Measurements from ENCODE around the gene POU2F1. TPM values are rescaled to one million over a fixed set of nuclear protein-coding genes. Genes with fewer than 3 reads are reported as not detected.

Gene POU2F1
- total RNA-seq, 1 donor from 2014 or later = 11.3 TPM

DNA sequence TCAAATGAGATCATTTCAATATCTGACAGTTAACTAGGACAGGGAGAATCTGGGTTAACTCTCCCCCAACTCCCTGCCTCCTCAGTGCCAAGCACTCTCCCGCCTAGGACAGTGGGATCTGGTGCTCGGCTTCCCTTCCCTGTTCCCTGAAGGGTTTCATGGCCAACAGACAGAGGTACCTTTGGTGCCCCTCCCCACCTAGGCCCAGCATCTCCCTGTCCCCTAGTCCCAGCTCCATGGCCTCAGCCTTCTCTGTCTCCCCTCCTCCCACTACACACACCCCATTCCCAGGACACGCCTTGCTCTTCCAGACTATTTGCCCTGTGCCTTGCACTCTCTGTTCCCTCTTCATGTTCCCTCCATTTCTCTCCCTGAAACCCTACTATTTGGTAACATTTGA lies 220.5 kb downstream of the POU2F1 start:
- no peak for DNase-seq (ENCODE audit: low spot score)

DNA sequence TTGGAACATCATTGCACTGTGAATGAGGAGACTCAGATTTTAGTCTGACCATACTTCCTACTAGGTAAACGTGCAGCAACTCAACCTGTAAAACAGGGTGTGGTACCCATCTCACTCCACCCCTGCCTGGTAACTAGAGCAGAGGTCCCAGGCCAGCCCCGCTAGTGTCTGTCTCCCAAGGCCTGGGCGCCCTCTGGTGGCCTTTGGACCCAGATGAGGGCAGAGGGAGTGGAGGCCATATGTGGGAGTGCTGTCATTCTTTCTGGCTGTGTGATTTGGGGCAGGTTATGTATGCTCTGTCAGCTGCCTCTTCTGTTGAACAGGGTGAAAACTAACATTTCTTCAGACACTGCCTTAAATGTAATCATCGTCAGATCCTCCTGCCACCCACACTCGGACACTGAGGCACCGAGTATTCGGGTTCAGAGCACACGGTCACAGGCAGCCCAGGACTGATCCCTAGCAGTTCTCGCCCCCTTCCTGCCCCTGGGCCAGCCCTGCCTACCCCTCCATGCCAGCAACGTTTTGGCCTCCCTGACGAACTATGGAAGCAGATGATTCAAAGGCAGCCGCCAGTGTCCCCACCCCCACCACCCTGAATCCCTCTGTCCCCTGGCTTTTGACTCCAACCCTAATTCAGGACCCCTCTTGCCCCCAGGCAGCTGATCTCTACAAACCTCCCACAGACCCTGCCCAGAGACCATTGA lies 221.6 kb downstream of the POU2F1 start:
- peak; percentile 81 for DNase-seq (ENCODE audit: low spot score)

DNA sequence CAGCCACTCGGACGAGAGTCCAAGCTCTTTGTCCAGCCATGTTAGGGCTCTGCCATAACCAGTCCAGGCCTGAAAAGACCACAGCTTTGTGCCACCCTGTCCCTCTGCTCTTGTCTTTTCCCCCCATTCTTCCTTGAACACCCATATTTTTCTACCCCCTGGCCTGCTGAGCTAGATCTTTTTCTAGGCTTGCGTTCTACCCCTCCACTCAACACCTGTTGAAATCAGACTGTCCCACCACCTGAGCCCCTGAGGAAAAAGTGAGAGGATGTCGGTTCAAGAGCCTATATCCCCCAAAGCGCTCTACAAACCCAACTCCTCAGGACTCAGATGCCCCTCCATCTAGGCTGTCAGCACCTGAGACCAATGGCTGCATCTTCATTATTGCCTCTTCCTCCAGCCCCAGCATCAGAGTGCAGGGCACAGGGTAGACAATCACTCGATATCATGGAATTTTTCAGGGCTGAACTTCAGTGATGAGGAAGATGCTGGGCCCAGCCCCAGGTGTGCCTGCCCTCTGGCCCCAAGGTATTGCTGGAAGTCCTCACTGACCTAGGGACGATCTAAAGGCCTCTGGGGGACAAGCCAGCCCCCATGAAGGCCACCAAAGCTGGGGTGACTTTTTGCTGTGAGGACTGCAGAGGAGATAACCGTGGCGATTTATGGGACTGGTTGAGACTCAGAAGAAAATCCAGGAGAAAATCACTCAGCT lies 222.3 kb downstream of the POU2F1 start:
- no peak for DNase-seq (ENCODE audit: low spot score)

DNA sequence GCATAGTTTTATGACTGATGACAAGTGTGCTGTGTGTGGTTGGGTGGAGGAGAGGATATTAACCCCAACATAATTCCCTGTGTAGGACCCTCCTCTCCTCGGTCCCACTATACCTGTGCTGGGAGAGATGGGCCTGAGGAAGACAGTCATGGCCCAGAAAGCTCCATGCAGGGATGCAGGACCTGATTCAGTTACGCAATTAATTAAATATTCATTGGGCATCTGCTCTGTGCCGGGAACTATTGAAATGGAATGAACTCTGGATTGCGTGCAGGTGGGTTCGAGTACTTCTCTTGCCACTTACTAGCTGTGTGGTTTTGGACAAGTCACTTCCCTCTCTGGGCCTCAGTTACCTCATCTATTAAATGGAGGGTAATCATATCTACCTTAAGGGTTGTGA lies 223.1 kb downstream of the POU2F1 start:
- DNase-seq (ENCODE audit: low spot score) = no peak

DNA sequence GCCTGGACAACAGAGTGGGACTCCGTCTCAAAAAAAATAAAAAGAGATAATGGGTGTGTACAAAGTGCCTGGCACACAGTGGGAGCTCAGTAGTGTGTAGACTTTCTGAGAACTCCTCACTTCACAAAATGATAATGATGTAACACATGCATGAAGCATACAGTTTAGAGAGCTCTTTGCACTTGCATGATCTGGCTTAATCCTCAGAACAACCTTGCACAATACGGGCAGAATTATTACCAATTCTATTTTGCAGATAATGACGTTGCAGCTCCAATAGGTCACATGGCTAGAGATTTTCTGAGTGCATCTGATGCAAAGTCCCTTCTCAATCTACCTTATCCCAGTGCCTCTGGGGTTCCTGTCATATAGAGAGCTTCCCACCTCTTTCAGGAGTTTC lies 226.3 kb downstream of the POU2F1 start:
- no peak for DNase-seq (ENCODE audit: low spot score)

DNA sequence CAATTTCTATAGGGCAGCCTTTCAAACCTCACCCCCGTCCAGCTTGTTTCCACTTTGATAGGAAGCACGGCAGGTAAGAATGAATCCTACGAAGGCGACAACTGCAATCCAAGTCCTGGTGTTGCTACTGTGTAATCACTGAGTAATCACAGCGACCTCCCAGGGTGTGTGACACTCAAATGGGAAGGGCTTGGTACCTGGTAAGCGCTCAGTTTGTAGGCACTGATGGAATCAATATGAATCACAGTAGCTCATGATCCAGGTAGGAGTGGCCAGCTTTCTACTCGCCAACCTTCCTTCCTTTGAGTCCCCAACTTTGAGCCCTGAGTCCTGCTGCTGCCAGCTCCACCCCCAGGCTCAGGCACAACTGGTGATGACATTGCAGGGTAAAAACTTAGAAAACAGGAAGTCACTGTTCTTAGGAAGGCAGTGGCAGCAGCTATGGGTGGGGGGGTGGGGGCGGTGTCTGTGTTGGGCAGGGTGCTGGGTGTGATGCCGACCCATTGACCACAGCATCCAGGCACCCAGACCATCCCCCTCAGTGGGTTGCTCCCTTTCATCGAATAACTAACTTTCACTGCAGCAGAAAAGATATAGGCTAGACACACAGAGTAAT lies 226.9 kb downstream of the POU2F1 start:
- DNase-seq (ENCODE audit: low spot score) = no peak

DNA sequence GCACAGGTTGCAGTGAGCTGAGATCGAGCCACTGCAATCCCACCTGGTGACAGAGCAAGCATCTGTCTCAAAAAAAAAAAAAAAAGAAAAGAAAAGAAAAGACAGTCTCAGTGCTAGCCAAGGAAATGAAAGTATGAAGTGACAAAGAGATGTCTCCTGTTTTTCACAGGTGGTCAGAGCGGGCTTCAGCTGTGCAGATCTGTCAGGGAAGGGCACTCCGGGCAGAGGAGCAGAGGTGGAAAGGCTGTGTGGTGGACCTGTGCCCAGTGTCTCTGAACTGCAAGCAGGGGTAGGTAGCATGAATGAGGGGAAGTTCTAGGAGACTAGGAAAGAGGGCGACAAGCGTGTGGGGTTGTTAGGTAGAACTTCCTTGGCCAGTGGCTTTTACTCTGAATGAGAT lies 230.2 kb downstream of the POU2F1 start:
- no peak for DNase-seq (ENCODE audit: low spot score)

DNA sequence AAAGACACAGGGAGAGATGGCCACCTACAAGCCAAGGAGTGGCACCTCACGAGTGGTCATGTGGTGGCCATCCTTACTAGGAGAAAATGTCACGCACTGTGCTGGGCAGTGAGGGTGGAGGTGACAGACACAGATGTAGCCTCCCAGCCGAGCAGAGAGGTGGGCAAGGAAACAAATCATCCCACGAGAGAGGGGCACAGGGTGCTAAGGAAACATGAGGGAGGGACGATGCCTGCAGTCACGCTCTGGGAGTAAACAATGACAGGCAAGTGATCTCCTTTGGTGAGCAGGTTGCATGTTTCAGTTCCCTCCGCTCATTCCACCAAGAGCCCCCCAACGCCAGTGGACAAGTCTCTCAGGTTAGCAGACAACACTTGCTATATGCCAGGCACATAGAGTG lies 231.8 kb downstream of the POU2F1 start:
- no peak for DNase-seq (ENCODE audit: low spot score)

DNA sequence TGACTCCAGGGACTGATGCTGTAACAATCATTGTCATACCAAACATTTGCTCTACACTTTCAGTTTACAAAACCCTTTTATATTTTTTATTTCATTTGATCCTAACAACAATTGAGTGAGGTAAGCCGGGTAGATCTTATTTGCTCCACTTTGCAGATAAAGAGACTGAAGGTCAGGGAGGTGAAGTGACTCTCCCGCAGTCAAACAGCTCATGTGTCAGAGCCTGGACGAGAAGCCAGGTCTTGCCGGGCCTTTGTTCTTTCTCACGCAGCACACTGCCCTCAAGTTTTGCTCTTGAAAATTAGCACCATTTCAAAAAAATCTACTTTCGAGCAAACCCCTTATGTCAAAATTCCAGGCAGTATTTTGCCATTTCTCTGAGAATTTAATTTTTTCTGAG lies 232.4 kb downstream of the POU2F1 start:
- DNase-seq (ENCODE audit: low spot score) = no peak

DNA sequence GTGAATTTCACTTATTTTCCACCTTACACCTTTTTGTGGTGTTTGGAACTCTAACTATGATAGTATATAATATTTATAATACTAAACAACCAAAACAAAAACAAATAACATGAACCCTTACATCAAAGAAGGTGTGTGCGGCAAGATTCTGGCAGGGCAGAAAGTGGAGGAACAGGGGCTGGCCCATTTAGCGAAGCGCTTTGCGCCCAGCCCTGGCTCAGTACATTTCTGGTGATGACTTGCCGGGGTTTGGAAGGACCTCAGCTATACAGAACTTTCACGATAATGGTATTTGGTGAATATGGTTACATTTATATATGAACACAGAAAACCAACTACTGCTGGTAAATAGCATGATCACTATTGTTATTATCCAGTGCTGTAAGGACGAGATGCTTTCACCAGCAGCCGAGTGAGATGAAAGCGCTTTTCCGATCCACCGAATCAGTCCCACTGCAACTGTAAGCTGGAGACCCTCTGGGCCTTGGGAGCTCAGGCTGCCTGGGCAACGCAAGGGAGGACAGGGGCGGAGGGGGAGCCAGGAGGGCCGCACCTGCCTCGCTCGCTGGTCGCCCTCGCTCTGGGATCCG lies 233.7 kb downstream of the POU2F1 start:
- DNase-seq (ENCODE audit: low spot score) = no peak

DNA sequence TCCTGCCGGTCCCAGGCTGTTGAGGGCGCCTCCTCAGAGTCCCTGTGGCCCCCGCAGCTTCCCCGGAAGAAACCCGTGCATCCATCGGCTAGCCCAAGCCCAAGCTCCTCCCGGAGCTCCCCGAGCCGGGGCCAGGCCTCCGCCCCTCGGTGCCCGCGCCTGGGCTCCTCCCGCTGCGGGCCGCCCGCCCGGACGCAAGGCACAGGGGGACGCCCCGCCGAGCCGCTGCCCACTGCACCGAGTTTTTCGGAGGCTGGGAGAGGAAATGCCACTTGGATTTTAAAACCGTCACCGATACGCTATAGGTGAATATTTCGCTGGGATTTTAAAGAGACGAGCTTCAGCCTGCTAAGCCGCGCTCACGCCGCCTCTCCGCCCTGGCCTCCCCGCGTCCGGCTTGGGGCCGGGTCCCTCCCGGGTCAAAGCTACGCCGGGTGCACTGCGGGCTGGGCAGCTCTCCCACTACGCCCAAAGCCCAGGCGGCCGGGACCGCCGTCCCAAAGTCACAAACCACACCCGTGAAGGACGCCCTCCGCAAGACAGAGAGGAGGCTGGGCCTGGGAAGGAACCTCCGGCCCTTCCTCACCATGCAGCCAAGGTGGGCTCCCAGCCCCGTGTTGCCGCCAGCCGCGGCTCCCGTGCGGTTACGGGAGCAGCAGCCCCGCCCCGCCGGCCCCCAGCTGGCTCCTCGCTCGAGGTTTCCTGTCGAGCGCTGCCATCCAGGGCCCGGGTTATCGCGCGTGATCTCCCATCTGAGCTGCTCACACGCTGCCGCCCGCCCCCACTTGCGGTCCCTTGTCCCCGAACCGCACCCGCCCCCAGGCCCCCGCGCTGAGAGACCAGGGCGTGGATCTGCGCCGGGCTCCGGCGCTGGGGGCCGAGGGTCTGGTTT lies 234.5 kb downstream of the POU2F1 start:
- peak; percentile 40 for DNase-seq (ENCODE audit: low spot score)

DNA sequence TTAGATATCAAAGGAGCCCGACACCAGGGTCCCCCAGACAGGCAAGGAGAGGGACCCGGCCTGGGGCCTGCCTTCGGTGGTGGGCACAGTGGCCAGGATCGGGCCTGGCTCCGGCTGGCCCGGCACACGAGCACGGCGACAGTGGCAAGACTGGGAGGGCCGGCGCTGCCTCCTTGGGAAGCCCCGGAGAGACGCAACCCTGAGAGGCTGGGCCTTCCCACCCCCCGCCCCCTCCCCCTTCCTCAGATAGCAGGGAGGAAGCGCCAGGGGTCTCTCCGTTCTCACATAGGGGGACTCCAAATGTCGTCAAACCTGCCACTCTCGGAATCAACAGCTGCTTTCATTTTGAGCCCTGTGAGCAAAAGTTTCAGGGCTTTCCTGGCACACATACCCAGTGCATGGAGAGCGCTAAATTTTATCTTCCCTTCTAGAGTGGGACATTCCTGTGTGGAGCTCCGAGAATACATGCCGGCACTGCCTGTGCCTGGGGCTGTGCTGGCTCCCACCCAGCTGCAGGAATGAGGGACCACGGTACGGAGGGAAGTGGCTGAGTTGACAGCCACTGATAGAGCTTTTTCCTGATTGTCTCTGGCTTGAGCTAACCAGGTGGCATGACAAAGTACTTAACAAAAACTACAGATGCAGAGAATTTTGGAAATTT lies 235.2 kb downstream of the POU2F1 start:
- DNase-seq (ENCODE audit: low spot score) = peak; percentile 12

DNA sequence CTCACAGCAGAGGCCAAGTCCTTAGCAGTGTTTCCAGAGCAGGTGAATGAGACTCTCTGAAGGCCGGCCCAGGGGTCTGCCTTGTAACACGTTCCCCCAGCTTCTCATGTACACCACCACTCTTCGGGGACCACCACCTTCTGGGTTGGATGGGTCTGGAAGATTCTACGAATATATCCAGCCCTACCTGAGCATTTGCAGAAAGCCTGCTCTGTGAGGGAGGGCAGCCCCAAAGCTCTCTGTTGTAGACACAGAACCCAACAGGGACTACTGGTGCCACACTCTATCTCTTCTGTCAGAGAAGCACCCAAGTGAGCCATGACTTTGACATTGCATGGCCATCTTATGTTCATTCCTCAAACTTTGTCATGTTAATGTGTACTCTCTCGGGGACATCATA lies 235.8 kb downstream of the POU2F1 start:
- DNase-seq (ENCODE audit: low spot score) = no peak

DNA sequence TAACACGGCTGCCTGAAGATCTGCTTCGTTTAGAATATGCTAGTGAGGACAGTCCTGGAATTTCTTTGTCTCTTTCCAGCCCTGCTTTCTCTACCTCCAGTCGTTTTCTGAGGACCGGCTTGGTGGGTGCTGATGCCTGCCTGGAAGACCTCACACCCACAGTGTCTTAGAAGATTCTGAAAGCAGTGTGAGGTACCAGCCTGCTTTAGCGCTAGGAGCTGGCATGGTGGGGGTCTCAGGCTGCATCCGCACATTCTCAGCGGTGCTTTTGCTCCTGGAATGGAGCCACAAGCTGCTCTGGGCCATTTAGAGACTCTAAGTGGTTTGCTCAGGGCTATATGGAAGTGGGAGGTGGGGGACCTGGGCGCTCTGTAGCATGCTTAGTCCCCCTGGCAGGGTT lies 236.2 kb downstream of the POU2F1 start:
- no peak for DNase-seq (ENCODE audit: low spot score)

DNA sequence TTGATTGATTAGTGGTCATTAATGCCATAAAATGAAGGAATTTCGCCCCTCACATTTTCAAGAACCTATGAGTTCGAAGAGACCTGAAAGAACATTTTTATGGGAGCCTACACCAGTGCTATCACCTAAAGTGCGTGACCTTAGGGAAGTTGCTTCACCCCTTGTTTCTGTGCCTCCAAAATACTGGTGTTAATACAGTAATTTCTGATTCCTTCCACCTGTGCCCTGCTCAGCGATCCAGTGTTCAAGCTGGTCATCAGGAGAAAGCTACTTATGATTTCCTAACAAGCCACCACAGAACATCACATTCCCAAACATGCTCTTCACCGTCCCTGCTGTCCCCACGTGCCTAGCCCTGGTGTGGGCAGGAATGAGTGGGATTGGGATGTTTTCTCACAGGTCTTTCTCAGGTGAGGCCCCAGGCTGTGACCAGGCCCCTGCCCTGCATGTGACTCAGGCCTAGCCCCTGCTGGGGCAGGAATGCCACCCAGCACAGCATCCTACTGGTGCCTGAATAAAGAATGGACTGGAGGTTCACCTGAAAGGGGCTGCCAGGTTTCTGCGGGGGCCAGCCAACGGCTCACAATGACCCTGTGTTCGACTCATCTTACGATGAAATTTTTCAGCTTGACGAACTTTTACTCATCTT lies 237.4 kb downstream of the POU2F1 start:
- no peak for DNase-seq (ENCODE audit: low spot score)

DNA sequence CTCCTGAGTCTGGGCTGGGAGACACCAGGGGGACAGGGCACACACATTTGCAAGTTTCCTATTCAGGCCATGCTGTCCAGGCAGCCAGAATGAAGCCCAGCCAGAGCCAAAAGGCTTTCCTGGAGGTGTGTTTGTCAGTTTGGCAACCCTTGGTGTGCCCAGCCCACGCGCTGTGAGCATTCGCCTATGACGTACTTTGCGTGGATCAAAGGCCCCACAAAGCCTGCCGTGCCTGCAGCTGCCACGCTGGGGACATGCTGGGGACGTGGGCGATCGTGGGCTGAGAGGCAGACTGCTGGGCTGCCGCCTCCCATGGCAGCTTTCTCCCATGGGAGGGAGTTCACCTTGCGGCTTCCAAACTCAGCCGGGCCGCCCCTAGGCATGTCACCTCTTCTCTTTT lies 240.2 kb downstream of the POU2F1 start:
- DNase-seq (ENCODE audit: low spot score) = no peak

DNA sequence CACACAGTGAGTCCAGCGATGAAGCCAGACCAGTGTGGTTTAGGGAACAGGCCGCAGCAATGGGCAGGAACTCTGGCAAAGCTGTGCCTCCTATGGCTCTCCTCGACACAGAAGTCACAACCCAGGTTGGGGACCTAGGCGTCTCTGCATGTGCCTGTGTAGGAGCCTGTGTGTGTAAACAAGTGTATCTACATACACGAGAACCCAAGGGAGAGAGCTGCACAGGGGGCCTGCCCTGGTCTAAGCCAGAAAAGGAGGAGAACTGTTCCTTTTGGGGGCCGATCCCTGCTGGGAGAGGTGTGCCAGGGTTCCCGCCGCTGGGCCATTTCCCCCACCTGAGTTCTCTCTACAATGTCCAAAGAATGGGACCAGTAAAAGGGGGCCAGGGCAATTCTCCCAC lies 241.7 kb downstream of the POU2F1 start:
- no peak for DNase-seq (ENCODE audit: low spot score)

DNA sequence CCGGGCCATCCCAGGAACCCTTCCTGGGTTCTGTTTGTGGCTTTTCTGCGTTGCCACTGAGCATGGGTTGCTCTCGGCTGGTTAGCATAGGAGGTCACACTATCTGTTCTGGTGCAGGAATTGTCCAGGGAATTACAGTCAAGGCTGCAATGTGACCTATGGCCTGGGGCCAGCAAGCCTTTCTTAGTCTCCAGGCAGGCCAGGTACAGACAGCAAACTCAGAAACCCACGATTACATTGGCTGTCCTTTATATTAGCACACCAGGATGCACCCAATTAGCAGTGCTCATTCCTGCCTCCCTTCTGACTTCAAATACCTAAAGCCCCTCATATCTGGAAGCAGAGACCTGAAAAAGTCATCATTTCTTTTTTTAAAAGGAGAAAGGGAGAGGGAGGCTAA lies 242.4 kb downstream of the POU2F1 start:
- DNase-seq (ENCODE audit: low spot score) = no peak

DNA sequence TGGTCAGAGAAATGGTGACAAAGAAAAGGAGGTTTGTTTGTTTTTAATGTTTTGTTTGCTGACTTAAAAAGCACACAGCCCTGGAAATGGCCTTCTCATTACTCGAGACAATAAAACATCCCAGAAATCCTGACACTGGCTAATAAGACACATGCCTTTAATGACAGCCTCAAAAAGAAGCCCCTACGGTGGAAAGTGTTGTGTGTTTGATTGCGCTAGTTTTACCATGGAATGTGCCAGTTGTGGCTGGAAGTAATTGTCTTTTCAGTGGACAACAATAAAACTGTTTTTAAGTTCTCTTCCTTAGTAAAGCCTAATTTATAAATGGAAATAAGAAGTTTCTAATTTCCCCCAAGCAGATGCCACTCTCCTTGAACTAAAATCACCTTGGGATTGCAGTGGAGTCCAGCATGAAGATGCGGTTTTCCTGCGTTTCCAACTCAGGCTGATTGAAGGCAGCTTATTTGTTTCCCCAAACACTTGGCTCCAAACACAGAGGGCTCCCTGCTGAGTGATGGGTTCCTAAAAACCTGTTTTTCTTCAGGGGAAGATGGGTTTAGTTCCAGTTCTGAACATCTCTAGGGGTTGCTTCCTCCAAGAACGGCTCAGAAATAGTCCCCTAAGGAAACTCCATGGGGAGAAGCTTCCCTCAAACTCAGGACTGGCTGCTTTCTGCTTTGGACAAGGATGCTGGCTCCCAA lies 243.3 kb downstream of the POU2F1 start:
- DNase-seq (ENCODE audit: low spot score) = no peak

DNA sequence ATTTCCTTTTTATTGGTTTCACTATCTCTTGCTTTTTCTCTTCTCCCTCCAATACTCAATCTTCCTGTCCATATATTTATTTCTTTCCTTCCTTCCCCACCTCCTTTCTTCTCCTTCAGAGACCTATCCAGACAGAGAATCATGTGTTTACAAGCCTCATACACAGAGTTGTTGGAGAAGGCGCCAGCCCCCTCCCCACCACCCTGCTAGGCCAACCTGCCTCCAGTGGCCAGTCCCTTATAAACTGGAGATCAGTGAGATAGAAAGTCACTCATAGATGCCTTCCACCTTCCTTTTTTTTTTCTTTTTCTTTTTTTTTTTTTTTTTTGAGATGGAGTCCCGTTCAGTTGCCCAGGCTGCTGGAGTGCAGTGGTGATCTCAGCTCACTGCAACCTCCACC lies 244.3 kb downstream of the POU2F1 start:
- no peak for DNase-seq (ENCODE audit: low spot score)

Data from umbilical cord (tissue), 2 donors.